HepG2 (cell line): Measurements from ENCODE around the gene DDIAS. TPM values are rescaled to one million over a fixed set of nuclear protein-coding genes. Genes with fewer than 3 reads are reported as not detected.
A peak's percentile ranks its signal among the peaks of the same experiment; 100 is the strongest.

ENCODE experiments used
- KIAA2018 ChIP-seq: sonication (generic); formaldehyde crosslinking; IDR thresholded peaks from 2 replicates; pipeline ENCODE4 v1.5.0; 2020; ENCODE audit warnings: mild to moderate bottlenecking, missing genetic modification reagents, borderline replicate concordance
- MXD1 ChIP-seq: sonication (generic); formaldehyde crosslinking; IDR thresholded peaks from 2 replicates; pipeline ENCODE4 v1.4.0; 2020; ENCODE audit warnings: mild to moderate bottlenecking, missing genetic modification reagents
- NKX3-1 ChIP-seq: sonication (generic); formaldehyde crosslinking; IDR thresholded peaks from 2 replicates; pipeline ENCODE4 v1.5.0; 2020; ENCODE audit warnings: missing genetic modification reagents
- PAWR ChIP-seq: sonication (generic); formaldehyde crosslinking; IDR thresholded peaks from 2 replicates; pipeline ENCODE4 v1.4.0; 2020; ENCODE audit warnings: missing genetic modification reagents, mild to moderate bottlenecking, borderline replicate concordance
- SNAPC4 ChIP-seq: sonication (generic); formaldehyde crosslinking; IDR thresholded peaks from 2 replicates; pipeline ENCODE4 v1.4.0; 2020; ENCODE audit warnings: mild to moderate bottlenecking, missing genetic modification reagents
- ZBTB33 ChIP-seq: sonication (generic); formaldehyde crosslinking; IDR thresholded peaks from 2 replicates; pipeline ENCODE4 v1.4.0; 2020; ENCODE audit warnings: missing genetic modification reagents
- ZNF557 ChIP-seq: sonication (generic); formaldehyde crosslinking; IDR thresholded peaks from 2 replicates; pipeline ENCODE4 v1.4.0; 2020; ENCODE audit warnings: missing genetic modification reagents
- polyA plus RNA-seq, 8 experiments: library from polyadenylated mRNA; depleted of rRNA in 3 of 8; stranded (reverse) in 7 of 8; unstranded in 1 of 8; fragments of >200 nt; fragmentation: Illumina TruSeq in 4 of 8; extraction: Trizol in 4 of 8; gene quantifications; 2 replicates each; pipeline versions ENCODE4 v1.2.1 to v1.2.3, GENCODE V29; 2011 to 2016; ENCODE audit warnings: low read depth in 4 of 8, missing spikeins in 1 of 8, mixed read lengths in 1 of 8; ENCODE audit not compliant: insufficient read depth in 1 of 8
- total RNA-seq, 5 experiments: library from RNA; depleted of rRNA; stranded (reverse); fragments of >200 nt; fragmentation: Illumina TruSeq; extraction: Trizol; gene quantifications; 2 replicates each; pipeline ENCODE4 v1.2.3, GENCODE V29; 2016; ENCODE audit warnings: low read depth in 1 of 5

DDIAS gene
- total and polyA plus RNA-seq, 2 of the 13 experiments (the other 11 are each of a cell fraction or from before 2014, with no cell fraction given): 3.5 to 13.0 TPM

- TF ChIP-seq ZBTB33 (CRISPR knock-in tag) (no peak), PAWR (CRISPR knock-in tag) (0 out of 2 replicates have a peak, but pooled peaks have one; percentile 33), SNAPC4 (peak; percentile 55; the same call in 1 of the 2 replicates), KIAA2018 (0 out of 2 replicates have a peak, but pooled peaks have one; percentile 51), ZNF557 (CRISPR knock-in tag) (0 out of 2 replicates have a peak, but pooled peaks have one; percentile 5), NKX3-1 (CRISPR knock-in tag) (peak; percentile 50; the same call in 1 of the 2 replicates), MXD1 (peak; percentile 61; the same call in 1 of the 2 replicates)
Measured at GRCh38 chr11:82900277-82901164, 1.0 kb upstream of the DDIAS start, which contains the start of gene PRCP (continued).
